ENCODE measurements around the gene MROH7.

Gene MROH7

DNA sequence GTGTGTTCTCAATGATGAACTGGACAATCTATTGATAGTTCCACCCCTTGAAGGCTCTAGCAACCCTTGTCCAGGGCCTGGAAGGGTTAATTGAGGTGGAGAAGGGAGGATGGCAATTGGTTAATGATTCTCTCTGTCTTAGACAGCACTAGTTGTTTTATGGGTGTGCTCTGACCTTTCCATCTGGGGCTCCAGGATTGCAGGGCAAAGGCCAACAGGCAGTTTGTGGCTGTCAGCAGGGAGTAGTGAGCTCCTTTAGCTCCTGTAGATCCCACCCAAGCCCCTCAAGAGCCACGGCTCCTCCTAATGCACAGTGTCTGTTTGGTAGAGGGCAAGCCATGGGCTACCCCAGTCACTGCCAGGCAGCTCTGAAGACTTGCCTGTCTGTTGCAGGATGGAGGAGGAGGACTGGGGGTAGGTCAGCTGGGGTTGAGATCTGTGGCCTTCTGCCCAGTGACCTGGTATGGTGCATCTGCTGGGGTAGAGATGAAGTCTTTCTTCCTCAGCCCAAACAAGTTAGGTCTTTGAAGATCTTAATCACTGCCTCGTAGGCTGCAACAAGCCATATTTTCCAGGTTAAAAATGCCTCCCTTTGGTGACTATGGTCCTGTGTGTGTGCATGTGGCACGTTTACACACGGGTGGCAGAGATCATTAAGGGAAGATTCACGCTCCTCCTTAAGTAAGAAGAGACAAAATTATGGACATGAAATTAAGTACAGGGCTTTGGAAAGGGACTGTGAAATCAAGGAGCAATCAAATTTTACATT is 7.7 kb downstream of the MROH7 start (continued):
- TF ChIP-seq, protein P1, sequence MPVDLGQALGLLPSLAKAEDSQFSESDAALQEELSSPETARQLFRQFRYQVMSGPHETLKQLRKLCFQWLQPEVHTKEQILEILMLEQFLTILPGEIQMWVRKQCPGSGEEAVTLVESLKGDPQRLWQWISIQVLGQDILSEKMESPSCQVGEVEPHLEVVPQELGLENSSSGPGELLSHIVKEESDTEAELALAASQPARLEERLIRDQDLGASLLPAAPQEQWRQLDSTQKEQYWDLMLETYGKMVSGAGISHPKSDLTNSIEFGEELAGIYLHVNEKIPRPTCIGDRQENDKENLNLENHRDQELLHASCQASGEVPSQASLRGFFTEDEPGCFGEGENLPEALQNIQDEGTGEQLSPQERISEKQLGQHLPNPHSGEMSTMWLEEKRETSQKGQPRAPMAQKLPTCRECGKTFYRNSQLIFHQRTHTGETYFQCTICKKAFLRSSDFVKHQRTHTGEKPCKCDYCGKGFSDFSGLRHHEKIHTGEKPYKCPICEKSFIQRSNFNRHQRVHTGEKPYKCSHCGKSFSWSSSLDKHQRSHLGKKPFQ (tag by site-specific recombination; IDR thresholded peaks at IDR 0.05), result no peak
- TF ChIP-seq ZBTB8A (tag by site-specific recombination; IDR thresholded peaks at IDR 0.05) (no peak), ZNF664 (tag by site-specific recombination; IDR thresholded peaks at IDR 0.05) (no peak), ZNF221 (tag by site-specific recombination; IDR thresholded peaks at IDR 0.05; ENCODE audit: borderline replicate concordance) (no peak), ZNF350 (tag by site-specific recombination; IDR thresholded peaks at IDR 0.05) (no peak), ZNF529 (tag by site-specific recombination; IDR thresholded peaks at IDR 0.05; ENCODE audit: insufficient replicate concordance) (no peak), ZBTB48 (tag by site-specific recombination; IDR thresholded peaks at IDR 0.05) (no peak)
- TF ChIP-seq, protein P2, sequence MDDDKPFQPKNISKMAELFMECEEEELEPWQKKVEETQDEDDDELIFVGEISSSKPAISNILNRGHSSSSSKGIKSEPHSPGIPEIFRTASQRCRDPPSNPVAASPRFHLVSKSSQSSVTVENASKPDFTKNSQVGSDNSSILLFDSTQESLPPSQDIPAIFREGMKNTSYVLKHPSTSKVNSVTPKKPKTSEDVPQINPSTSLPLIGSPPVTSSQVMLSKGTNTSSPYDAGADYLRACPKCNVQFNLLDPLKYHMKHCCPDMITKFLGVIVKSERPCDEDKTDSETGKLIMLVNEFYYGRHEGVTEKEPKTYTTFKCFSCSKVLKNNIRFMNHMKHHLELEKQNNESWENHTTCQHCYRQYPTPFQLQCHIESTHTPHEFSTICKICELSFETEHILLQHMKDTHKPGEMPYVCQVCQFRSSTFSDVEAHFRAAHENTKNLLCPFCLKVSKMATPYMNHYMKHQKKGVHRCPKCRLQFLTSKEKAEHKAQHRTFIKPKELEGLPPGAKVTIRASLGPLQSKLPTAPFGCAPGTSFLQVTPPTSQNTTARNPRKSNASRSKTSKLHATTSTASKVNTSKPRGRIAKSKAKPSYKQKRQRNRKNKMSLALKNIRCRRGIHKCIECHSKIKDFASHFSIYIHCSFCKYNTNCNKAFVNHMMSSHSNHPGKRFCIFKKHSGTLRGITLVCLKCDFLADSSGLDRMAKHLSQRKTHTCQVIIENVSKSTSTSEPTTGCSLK (tag by site-specific recombination; IDR thresholded peaks at IDR 0.05), result no peak

DNA sequence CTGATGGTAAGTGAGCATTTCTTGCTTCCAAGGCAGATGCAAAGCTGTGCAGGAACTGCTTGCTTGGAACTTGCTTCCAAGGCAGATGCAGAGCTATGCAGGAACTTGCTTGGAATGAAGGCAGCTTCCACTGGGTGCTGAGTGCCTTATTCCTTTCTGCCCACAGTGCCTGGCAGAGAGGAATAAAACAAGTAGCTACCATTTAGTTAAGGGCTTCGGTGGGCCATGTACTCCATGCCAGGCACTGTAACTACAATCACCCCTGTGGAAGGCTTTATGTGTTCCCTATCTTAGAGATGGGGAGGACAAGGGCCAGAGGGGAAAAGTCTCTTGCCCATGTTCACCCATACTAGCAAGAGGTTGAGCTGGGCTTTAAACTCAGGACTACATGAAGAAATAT is 8.3 kb downstream of the MROH7 start:
- Histone ChIP-seq H3K27ac (ENCODE audit: extremely low read depth, low read depth, low read length) (no peak overlapping the region), H3K9me3 (ENCODE audit: control insufficient read depth, insufficient read depth, low read depth, low read length) (no peaks in the 10 kb centered on the region), H3K36me3 (ENCODE audit: control insufficient read depth in 2 of 2, insufficient read depth in 1 of 2, low read length in 2 of 2) (no peaks in the 10 kb centered on the region), H3K4me1 (ENCODE audit: control insufficient read depth, insufficient read depth, low read length) (no peaks in the 10 kb centered on the region), H3K4me3 (ENCODE audit: low read depth, low read length) (no peak overlapping the region)
- CTCF ChIA-PET, result no interaction called here
- POLR2A ChIA-PET, result interaction anchor here (0.5 kb wide), 1 partner anchor 243 kb away, joined by 5 read pairs; no protein-coding TSS in a partner anchor
- TF ChIP-seq ZNF768 (tag by site-specific recombination; IDR thresholded peaks at IDR 0.05) (no peak), ZNF274 (IDR thresholded peaks at IDR 0.05; ENCODE audit: low read length) (no peak), ZNF274 (tag by site-specific recombination; IDR thresholded peaks at IDR 0.05; ENCODE audit: borderline replicate concordance) (no peak), ZNF701 (tag by site-specific recombination; IDR thresholded peaks at IDR 0.05) (no peak), ZNF174 (tag by site-specific recombination; IDR thresholded peaks at IDR 0.05) (no peak), ZNF624 (tag by site-specific recombination; IDR thresholded peaks at IDR 0.05) (no peak), PRDM1 (tag by site-specific recombination; IDR thresholded peaks at IDR 0.05) (no peak), ZNF114 (tag by site-specific recombination; IDR thresholded peaks at IDR 0.05) (no peak), ZNF184 (tag by site-specific recombination; IDR thresholded peaks at IDR 0.05) (no peak), ZBTB1 (tag by site-specific recombination; IDR thresholded peaks at IDR 0.05) (no peak), MYNN (tag by site-specific recombination; IDR thresholded peaks at IDR 0.05; ENCODE audit: borderline replicate concordance) (no peak), OVOL3 (tag by site-specific recombination; IDR thresholded peaks at IDR 0.05) (no peak), ZNF140 (tag by site-specific recombination; IDR thresholded peaks at IDR 0.05) (no peak), KLF7 (tag by site-specific recombination; IDR thresholded peaks at IDR 0.05; ENCODE audit: borderline replicate concordance) (no peak)
- TF ChIP-seq, protein P3, sequence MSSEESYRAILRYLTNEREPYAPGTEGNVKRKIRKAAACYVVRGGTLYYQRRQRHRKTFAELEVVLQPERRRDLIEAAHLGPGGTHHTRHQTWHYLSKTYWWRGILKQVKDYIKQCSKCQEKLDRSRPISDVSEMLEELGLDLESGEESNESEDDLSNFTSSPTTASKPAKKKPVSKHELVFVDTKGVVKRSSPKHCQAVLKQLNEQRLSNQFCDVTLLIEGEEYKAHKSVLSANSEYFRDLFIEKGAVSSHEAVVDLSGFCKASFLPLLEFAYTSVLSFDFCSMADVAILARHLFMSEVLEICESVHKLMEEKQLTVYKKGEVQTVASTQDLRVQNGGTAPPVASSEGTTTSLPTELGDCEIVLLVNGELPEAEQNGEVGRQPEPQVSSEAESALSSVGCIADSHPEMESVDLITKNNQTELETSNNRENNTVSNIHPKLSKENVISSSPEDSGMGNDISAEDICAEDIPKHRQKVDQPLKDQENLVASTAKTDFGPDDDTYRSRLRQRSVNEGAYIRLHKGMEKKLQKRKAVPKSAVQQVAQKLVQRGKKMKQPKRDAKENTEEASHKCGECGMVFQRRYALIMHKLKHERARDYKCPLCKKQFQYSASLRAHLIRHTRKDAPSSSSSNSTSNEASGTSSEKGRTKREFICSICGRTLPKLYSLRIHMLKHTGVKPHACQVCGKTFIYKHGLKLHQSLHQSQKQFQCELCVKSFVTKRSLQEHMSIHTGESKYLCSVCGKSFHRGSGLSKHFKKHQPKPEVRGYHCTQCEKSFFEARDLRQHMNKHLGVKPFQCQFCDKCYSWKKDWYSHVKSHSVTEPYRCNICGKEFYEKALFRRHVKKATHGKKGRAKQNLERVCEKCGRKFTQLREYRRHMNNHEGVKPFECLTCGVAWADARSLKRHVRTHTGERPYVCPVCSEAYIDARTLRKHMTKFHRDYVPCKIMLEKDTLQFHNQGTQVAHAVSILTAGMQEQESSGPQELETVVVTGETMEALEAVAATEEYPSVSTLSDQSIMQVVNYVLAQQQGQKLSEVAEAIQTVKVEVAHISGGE (tag by site-specific recombination; conservative IDR thresholded peaks at IDR 0.05; ENCODE audit: low read depth), result no peak
- TF ChIP-seq, protein P4, sequence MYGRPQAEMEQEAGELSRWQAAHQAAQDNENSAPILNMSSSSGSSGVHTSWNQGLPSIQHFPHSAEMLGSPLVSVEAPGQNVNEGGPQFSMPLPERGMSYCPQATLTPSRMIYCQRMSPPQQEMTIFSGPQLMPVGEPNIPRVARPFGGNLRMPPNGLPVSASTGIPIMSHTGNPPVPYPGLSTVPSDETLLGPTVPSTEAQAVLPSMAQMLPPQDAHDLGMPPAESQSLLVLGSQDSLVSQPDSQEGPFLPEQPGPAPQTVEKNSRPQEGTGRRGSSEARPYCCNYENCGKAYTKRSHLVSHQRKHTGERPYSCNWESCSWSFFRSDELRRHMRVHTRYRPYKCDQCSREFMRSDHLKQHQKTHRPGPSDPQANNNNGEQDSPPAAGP (tag by site-specific recombination; IDR thresholded peaks at IDR 0.05), result no peak
- TF ChIP-seq, protein P5, sequence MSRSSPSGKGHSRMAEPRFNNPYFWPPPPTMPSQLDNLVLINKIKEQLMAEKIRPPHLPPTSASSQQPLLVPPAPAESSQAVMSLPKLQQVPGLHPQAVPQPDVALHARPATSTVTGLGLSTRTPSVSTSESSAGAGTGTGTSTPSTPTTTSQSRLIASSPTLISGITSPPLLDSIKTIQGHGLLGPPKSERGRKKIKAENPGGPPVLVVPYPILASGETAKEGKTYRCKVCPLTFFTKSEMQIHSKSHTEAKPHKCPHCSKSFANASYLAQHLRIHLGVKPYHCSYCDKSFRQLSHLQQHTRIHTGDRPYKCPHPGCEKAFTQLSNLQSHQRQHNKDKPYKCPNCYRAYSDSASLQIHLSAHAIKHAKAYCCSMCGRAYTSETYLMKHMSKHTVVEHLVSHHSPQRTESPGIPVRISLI (tag by site-specific recombination; IDR thresholded peaks at IDR 0.05), result no peak
- TF ChIP-seq, protein P6, sequence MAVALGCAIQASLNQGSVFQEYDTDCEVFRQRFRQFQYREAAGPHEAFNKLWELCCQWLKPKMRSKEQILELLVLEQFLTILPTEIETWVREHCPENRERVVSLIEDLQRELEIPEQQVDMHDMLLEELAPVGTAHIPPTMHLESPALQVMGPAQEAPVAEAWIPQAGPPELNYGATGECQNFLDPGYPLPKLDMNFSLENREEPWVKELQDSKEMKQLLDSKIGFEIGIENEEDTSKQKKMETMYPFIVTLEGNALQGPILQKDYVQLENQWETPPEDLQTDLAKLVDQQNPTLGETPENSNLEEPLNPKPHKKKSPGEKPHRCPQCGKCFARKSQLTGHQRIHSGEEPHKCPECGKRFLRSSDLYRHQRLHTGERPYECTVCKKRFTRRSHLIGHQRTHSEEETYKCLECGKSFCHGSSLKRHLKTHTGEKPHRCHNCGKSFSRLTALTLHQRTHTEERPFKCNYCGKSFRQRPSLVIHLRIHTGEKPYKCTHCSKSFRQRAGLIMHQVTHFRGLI (tag by site-specific recombination; IDR thresholded peaks at IDR 0.05), result no peak
